Breast epithelium (tissue), 3 donors: Measurements from ENCODE around the gene HOXC11.

Experiments used
- POLR2A ChIP-seq: fragments of 450-650 bp; IDR thresholded peaks from one replicate; pipeline ENCODE4 v1.6.1; 2016; ENCODE audit warnings: antibody characterized with exemption, mild to moderate bottlenecking, moderate library complexity
- POLR2AphosphoS5 ChIP-seq, 3 donors: sonication (generic); formaldehyde crosslinking; IDR thresholded peaks; one replicate each; pipeline ENCODE4 v1.6.1; 2017; ENCODE audit warnings: antibody characterized with exemption in 3 of 3

GRCh38 chr12:53931844-53932581 is 40.9 kb upstream of the HOXC11 start:
- TF ChIP-seq POLR2A, result no peak
- TF ChIP-seq POLR2AphosphoS5 (IDR thresholded peaks at IDR 0.05), result no peak
